ENCODE data around the gene KAT8. TPM values are rescaled to one million over a fixed set of nuclear protein-coding genes. Genes with fewer than 3 reads are reported as not detected.
A peak's percentile ranks its signal among the peaks of the same experiment; 100 is the strongest.

KAT8 gene
- total RNA-seq, 2 donors from 2014 or later: 51.0 to 55.8 TPM

DNA sequence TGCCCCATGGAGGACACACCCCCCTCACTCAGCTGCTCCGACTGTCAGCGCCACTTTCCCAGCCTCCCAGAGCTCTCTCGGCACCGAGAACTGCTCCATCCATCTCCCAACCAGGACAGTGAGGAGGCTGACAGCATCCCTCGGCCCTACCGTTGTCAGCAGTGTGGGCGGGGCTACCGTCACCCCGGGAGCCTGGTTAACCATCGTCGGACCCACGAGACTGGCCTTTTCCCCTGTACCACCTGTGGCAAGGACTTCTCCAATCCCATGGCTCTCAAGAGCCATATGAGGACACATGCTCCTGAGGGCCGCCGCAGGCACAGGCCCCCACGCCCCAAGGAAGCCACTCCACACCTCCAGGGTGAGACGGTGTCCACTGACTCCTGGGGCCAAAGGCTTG is 41.1 kb upstream of the KAT8 start:
- Histone ChIP-seq H3K27me3 (ENCODE audit: control insufficient read depth, insufficient read depth, low read length, poor library complexity, severe bottlenecking) (no peaks in the 10 kb centered on the region), H3K36me3 (ENCODE audit: control insufficient read depth, insufficient read depth, low read length) (peaks cover 39% of the 10 kb centered on the region), H3K9ac (ENCODE audit: extremely low read depth, low read length, poor library complexity, severe bottlenecking) (no peak overlapping the region), H3K4me3 (ENCODE audit: low read length) (no peak overlapping the region), H3K9me3 (ENCODE audit: control insufficient read depth, low read length) (no peaks in the 10 kb centered on the region), H3K27ac (ENCODE audit: low read depth, low read length) (no peak overlapping the region), H3K4me1 (ENCODE audit: control insufficient read depth, insufficient read depth, low read length) (no peaks in the 10 kb centered on the region)
- TF ChIP-seq CTCF (conservative IDR thresholded peaks at IDR 0.05): no peak
- no peak overlapping the region for H3K4me3 Mint-ChIP-seq
- H3K4me1 Mint-ChIP-seq: peaks cover 17% of the 10 kb centered on the region
- H3K27ac Mint-ChIP-seq: no peak overlapping the region
- no peaks in the 10 kb centered on the region for H3K9me3 Mint-ChIP-seq
- WGBS, 2 experiments (ENCODE audit: insufficient coverage in 1 of 2, insufficient read length in 1 of 2): 91 to 92% methylated on average over 12 to 16 of the region's 16 CpGs
- peaks cover 41% of the 10 kb centered on the region for H3K36me3 Mint-ChIP-seq (ENCODE audit: low read depth)
- H3K27me3 Mint-ChIP-seq (ENCODE audit: insufficient read depth): no peaks in the 10 kb centered on the region
- DNase-seq: no peak

DNA sequence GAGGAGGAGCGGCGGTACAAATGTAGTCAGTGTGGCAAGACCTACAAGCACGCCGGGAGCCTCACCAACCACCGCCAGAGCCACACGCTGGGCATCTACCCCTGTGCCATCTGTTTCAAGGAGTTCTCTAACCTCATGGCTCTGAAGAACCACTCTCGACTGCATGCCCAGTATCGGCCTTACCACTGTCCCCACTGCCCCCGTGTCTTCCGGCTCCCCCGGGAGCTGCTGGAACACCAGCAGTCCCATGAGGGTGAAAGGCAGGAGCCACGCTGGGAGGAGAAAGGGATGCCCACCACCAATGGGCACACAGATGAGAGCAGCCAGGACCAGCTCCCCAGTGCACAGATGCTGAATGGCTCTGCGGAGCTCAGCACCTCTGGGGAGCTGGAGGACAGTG is 40.4 kb upstream of the KAT8 start:
- WGBS, 2 experiments (ENCODE audit: insufficient coverage in 1 of 2, insufficient read length in 1 of 2): 96% methylated on average over 8 to 13 of the region's 13 CpGs
- no peak overlapping the region for H3K4me3 Mint-ChIP-seq
- H3K36me3 Mint-ChIP-seq (ENCODE audit: low read depth): peaks cover 41% of the 10 kb centered on the region
- Histone ChIP-seq H3K4me1 (ENCODE audit: control insufficient read depth, insufficient read depth, low read length) (no peaks in the 10 kb centered on the region), H3K4me3 (ENCODE audit: low read length) (no peak overlapping the region), H3K36me3 (ENCODE audit: control insufficient read depth, insufficient read depth, low read length) (peaks cover 39% of the 10 kb centered on the region), H3K27ac (ENCODE audit: low read depth, low read length) (no peak overlapping the region), H3K9me3 (ENCODE audit: control insufficient read depth, low read length) (no peaks in the 10 kb centered on the region), H3K27me3 (ENCODE audit: control insufficient read depth, insufficient read depth, low read length, poor library complexity, severe bottlenecking) (no peaks in the 10 kb centered on the region), H3K9ac (ENCODE audit: extremely low read depth, low read length, poor library complexity, severe bottlenecking) (no peak overlapping the region)
- TF ChIP-seq CTCF (conservative IDR thresholded peaks at IDR 0.05): no peak
- no peaks in the 10 kb centered on the region for H3K9me3 Mint-ChIP-seq
- H3K27me3 Mint-ChIP-seq (ENCODE audit: insufficient read depth): no peaks in the 10 kb centered on the region
- H3K27ac Mint-ChIP-seq: no peak overlapping the region
- peaks cover 13% of the 10 kb centered on the region for H3K4me1 Mint-ChIP-seq
- DNase-seq: no peak

- Histone ChIP-seq H3K27me3 (ENCODE audit: control insufficient read depth, insufficient read depth, low read length, poor library complexity, severe bottlenecking) (no peaks in the 10 kb centered on the region), H3K9ac (ENCODE audit: extremely low read depth, low read length, poor library complexity, severe bottlenecking) (no peak overlapping the region), H3K4me1 (ENCODE audit: control insufficient read depth, insufficient read depth, low read length) (no peaks in the 10 kb centered on the region), H3K27ac (ENCODE audit: low read depth, low read length) (no peak overlapping the region), H3K9me3 (ENCODE audit: control insufficient read depth, low read length) (no peaks in the 10 kb centered on the region), H3K4me3 (ENCODE audit: low read length) (no peak overlapping the region), H3K36me3 (ENCODE audit: control insufficient read depth, insufficient read depth, low read length) (peaks cover 39% of the 10 kb centered on the region)
- Mint-ChIP-seq H3K27me3 (ENCODE audit: insufficient read depth) (no peaks in the 10 kb centered on the region), H3K27ac (no peak overlapping the region), H3K4me1 (peaks cover 6% of the 10 kb centered on the region), H3K36me3 (ENCODE audit: low read depth) (peaks cover 44% of the 10 kb centered on the region), H3K4me3 (no peak overlapping the region), H3K9me3 (no peaks in the 10 kb centered on the region)
- DNase-seq: no peak
- peak; percentile 44 for TF ChIP-seq CTCF (conservative IDR thresholded peaks at IDR 0.05)
- 93 to 96% methylated on average over 28 to 30 of the region's 30 CpGs for WGBS, 2 experiments (ENCODE audit: insufficient coverage in 1 of 2, insufficient read length in 1 of 2)
Observed at GRCh38 chr16:31077592-31078396, 39.7 kb upstream of the KAT8 start.

Data from endodermal cell (in vitro differentiated cells).